Subcutaneous adipose tissue (tissue), 4 donors: ENCODE measurements around the gene SMO. TPM values are rescaled to one million over a fixed set of nuclear protein-coding genes. Genes with fewer than 3 reads are reported as not detected.

Experiments
- total RNA-seq, 4 donors: library from RNA; depleted of rRNA; stranded (reverse); fragments of >200 nt; gene quantifications; one replicate each; pipeline ENCODE4 v1.1.0, GENCODE V29; 2016
- TF ChIP-seq, protein P1 (sequence below): fragments of 450-650 bp; IDR thresholded peaks from one replicate; pipeline ENCODE4 v1.5.1; 2016; ENCODE audit warnings: low read depth, mild to moderate bottlenecking, control low read depth, antibody characterized with exemption, moderate library complexity

SMO gene
- total RNA-seq, 4 donors from 2014 or later = 1.7 to 5.9 (median 4.8) TPM

DNA sequence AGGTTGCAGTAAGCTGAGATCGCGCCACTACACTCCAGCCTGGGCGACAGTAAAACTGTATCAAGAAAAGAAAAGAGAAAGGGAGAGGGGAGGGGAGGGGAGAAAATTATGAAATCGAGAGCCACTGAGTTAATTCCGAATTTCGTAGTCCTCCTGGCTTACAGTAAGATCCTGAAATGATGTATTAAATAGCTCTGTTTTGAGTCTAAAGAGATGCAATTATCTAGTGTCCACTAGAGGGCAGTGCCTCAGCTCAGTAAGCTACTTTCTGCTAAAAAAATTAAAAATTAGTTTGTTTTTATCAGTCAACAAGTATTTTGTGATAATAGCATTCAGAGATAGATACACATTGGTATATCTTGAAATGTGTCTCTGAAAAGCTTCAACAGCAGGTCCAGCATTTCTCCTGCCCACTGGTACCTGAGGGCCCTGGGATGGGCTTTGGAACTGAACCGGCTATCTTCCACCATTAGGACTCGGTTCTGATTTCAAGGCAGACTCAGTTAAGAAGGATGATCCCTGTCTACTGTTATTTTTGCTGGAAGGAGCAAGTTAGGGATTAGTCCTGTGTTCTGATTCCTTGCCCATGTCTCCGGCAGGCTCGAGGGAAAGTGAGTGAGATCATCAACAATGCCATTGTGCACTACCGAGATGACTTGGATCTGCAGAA, 24.4 kb upstream of the SMO start:
- TF ChIP-seq, protein P1, sequence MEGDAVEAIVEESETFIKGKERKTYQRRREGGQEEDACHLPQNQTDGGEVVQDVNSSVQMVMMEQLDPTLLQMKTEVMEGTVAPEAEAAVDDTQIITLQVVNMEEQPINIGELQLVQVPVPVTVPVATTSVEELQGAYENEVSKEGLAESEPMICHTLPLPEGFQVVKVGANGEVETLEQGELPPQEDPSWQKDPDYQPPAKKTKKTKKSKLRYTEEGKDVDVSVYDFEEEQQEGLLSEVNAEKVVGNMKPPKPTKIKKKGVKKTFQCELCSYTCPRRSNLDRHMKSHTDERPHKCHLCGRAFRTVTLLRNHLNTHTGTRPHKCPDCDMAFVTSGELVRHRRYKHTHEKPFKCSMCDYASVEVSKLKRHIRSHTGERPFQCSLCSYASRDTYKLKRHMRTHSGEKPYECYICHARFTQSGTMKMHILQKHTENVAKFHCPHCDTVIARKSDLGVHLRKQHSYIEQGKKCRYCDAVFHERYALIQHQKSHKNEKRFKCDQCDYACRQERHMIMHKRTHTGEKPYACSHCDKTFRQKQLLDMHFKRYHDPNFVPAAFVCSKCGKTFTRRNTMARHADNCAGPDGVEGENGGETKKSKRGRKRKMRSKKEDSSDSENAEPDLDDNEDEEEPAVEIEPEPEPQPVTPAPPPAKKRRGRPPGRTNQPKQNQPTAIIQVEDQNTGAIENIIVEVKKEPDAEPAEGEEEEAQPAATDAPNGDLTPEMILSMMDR = no peak

DNA sequence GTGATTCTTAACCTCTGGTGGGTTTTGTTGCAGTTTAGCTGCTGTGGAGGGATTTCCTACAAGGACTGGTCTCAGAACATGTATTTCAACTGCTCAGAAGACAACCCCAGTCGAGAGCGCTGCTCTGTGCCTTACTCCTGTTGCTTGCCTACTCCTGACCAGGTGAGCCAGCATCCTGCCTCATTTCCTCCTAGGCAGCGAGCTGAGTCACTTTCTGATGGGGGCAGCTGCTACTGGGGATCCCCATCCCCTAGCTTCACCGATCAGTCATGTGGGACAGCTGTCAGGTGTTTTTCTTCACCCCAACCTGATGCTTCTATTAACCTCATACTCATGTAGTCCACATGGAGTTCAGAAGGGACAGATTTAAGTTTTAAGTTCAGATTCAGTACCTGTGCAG, 21.7 kb upstream of the SMO start:
- TF ChIP-seq, protein P1 = no peak

DNA sequence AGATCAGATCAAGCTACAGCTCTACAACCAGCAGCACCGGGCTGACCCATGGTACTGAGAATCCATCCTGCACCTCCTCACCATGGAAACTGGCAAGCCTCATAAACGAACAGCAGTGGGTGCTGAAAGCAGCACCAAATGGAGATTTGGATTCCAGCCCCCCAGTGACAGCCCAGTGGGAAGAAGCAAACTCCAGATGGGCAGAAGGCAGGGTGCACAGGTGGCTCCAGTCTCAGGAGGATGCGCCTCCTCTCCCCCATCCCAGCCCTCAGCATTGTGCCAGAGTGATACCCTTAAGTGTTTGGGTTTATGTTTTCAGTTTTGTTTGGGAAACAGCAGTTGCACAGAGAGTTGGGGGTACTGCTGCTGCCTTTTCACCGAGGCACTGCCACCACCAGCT, 20.6 kb upstream of the SMO start:
- TF ChIP-seq, protein P1 = no peak

DNA sequence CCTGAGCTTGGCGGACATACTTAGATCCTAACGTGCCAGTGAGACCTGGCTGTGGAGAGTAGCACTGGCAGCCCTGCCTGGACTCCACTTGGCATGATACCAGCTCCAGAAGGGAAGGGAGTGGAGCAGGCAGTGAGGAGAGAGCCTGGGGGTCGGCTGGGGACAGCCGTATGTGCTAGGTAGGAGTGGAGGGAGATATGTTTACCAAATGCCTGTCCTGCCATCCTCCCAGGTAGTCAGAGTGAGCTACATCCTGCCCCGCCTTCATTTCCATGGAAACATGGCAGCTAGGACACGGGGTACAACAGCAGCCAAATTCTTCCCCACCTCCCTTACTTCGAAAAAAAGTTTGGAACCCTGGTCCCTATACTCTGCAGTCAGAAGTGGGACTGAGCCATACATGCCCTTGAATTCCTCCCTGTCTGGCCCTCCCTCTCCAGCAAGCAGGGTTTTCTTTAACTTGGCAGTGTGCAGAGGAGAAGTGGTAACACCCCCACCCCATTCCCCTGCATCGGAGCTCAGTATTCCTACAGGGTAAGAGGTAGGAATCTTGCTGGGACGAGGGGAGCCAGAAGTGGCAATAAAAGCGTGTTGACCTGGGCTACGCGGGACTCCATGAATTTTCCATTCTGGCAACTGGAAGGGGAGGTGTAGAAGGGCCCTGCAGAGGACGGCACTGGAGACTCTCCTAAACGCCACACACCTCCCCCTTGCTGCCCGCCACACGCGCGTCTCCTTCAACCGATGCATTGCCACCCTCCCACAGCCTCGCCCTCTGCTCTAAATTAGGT, 20.0 kb upstream of the SMO start:
- TF ChIP-seq, protein P1 = no peak

DNA sequence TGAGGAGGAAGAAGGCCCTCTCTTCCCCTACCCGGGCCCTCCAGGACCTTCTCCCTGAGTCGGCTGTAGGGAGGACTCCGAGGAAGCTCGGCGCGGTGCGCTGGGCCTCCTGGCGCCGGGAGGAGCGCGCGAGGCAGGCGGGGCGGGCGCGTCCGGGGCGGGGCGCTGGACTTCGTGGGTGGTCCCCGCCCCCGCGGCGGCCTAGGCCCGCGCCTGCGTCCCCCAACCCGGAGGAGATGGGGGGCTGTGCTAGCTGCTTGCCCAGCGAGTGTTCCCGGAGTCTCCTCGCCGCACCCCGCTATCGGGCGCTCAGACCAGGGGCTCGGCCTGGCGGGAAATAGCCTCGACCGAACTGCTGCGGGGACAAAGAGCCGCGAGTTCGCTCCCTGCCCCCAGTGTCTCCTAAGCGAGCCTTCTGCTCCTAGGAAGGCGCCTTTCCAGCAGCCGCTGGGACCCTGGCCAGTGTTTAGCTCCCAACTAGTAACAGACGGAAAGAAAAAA, 19.2 kb upstream of the SMO start:
- TF ChIP-seq, protein P1 = no peak

DNA sequence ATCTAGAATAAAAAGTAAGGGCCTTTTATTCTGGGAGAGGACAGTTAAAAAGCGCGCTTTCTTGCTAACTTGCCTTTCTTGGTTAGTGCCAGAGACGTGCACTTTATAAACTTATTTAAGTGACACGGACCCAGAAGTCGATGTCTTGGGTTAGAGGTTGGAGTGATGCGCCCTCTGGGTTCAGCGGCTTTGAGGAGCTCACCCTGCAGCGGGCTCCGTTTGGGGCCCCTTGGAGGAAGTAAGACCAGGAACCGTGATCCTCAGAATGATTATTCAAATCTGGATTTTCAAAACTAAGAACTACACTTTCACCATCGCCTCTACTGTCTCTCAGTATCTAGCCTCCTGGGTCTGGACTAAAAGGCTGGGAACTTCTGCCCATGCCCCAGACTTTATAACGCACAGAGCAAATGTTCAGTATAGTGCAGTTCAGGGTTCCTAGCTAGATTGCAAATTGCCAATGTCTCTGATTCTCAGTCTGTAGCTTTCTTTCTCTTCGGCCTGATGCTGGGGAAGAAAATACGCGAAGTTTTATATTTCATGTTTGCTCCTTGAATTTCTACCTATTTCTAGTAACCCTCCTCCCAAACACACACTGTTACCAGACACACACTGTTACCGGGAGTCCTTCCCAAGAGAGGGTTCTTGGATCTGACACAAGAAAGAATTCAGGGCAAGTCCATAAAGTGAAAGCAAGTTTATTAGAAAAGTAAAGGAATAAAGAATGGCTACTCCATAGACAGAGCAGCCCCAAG, 18.6 kb upstream of the SMO start:
- TF ChIP-seq, protein P1 = no peak
